Measurements from ENCODE around the gene DUSP18. TPM values are rescaled to one million over a fixed set of nuclear protein-coding genes. Genes with fewer than 3 reads are reported as not detected.
"Not testable (repeated sequence)": the region's sequence is repeated elsewhere in the genome, so short reads cannot be mapped to it uniquely, and the experiment has no call there.

Gene DUSP18
- total RNA-seq = 7.7 and 10.4 TPM in 2 replicates
- polyA plus RNA-seq = 7.9 and 11.2 TPM in 2 replicates

DNA sequence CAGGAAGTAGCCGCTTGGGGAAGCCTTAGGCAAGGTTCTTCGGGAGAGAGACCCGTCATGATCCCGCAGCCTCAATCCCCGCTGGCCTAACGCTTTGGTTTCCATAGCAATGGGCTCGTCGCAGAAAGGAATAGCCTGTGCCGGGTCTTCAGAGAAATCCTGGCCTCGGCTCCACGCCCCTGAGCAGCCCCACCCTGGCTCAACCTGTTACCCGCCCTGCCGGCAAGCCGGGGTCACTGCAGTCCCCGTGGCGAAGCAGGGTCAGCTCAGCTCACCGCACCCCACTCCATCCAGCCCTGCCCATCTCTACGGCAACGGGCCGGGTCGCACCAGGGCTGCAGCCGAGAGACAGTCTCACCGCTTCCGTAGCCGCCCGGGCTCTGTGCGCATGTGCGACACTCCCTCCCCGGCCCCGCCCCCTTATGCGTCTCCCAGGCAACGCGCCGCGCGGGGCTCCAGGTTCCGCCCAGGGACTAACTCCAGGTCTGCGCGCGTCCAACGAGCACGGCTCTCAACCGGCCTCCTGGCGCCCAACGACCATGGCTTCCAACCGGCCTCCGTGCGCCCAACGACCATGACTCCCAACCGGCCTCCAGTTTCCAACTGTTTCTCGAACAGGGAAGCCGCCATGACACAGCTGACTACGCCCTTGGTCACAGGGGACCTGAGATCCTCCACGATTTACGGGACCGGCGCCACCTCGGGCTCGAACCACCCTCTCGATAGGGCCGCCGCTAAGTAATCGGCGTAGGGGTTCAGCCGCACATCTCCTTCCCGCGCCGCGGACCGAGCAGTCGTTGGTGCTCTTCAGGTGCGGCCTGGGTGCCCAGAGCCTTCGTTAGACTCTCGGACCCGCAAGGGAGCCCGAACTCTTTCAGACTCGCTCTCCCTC is at the start of gene DUSP18:
DUSP18 (minus strand) TSS at position 382 of the 892 bp plus-strand sequence. CDS start 3,872 bp downstream, outside the sequence.
- peak; percentile 96 for DNase-seq (ENCODE audit: low spot score)
- Histone ChIP-seq H4K20me1 (ENCODE audit: insufficient read depth, poor library complexity, severe bottlenecking) (no peaks in the 10 kb centered on the region), H3K27me3 (peaks cover 7% of the 10 kb centered on the region), H3K79me2 (no peaks in the 10 kb centered on the region), H3K27ac (peak within 1 kb of the TSS; percentile 81), H3K9me3 (ENCODE audit: low read depth) (no peaks in the 10 kb centered on the region), H3K9me2 (replicated peaks; ENCODE audit: insufficient read depth) (no peaks in the 10 kb centered on the region), H3K4me1 (ENCODE audit: insufficient read depth) (no peaks in the 10 kb centered on the region), H3K36me3 (replicated peaks; ENCODE audit: insufficient read depth, low read depth) (no peaks in the 10 kb centered on the region), H2AFZ (peak within 1 kb of the TSS; percentile 93), H3K4me2 (peak within 1 kb of the TSS; percentile 86), H3K4me3 (peak within 1 kb of the TSS; percentile 66)
- WGBS (ENCODE audit: low lambda C conversion rate, missing lambda C conversion rate) = under 1% methylated on average over 60 of the region's 77 CpGs
- TF ChIP-seq EZH2 (IDR thresholded peaks at IDR 0.05; ENCODE audit: borderline replicate concordance) (no peak), EZH2phosphoT487 (IDR thresholded peaks at IDR 0.05; ENCODE audit: low read depth, severe bottlenecking, unreplicated experiment) (no peak)
- TF ChIP-seq, protein P1, sequence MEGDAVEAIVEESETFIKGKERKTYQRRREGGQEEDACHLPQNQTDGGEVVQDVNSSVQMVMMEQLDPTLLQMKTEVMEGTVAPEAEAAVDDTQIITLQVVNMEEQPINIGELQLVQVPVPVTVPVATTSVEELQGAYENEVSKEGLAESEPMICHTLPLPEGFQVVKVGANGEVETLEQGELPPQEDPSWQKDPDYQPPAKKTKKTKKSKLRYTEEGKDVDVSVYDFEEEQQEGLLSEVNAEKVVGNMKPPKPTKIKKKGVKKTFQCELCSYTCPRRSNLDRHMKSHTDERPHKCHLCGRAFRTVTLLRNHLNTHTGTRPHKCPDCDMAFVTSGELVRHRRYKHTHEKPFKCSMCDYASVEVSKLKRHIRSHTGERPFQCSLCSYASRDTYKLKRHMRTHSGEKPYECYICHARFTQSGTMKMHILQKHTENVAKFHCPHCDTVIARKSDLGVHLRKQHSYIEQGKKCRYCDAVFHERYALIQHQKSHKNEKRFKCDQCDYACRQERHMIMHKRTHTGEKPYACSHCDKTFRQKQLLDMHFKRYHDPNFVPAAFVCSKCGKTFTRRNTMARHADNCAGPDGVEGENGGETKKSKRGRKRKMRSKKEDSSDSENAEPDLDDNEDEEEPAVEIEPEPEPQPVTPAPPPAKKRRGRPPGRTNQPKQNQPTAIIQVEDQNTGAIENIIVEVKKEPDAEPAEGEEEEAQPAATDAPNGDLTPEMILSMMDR (IDR thresholded peaks at IDR 0.05; ENCODE audit: poor library complexity) = peak; percentile 30

DNA sequence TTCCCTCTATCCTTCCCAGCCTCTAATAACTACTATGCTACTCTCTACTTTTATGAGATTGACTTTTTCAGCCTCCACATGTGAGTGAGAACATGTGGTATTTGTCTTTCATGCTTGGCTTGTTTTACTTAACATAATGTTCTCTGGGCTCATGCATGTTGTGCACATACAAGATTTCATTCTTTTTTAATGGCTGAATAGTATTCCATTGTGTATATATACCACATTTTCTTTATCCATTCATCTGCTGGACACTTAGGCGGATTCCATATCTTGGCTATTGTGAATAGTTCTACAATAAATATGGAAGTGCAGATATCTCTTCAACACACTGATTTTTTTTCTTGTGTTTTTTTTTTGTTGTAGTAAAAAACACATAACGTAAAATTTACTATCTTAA is 46.4 kb upstream of the DUSP18 start:
- no peaks in the 10 kb centered on the region for H3K9me2 ChIP-seq (replicated peaks; ENCODE audit: insufficient read depth)
- no peak overlapping the region for H3K27ac ChIP-seq
- no peaks in the 10 kb centered on the region for H3K9me3 ChIP-seq (ENCODE audit: low read depth)
- no peak for DNase-seq (ENCODE audit: low spot score)
- H2AFZ ChIP-seq = no peak overlapping the region
- TF ChIP-seq EZH2phosphoT487 (IDR thresholded peaks at IDR 0.05; ENCODE audit: low read depth, severe bottlenecking, unreplicated experiment) (no peak), EZH2 (IDR thresholded peaks at IDR 0.05; ENCODE audit: borderline replicate concordance) (no peak)
- TF ChIP-seq, protein P1 (IDR thresholded peaks at IDR 0.05; ENCODE audit: poor library complexity) = no peak
- H4K20me1 ChIP-seq (ENCODE audit: insufficient read depth, poor library complexity, severe bottlenecking) = no peaks in the 10 kb centered on the region
- H3K27me3 ChIP-seq = no peaks in the 10 kb centered on the region
- H3K4me2 ChIP-seq = no peak overlapping the region
- no peaks in the 10 kb centered on the region for H3K79me2 ChIP-seq
- WGBS (ENCODE audit: low lambda C conversion rate, missing lambda C conversion rate) = 97% methylated on average over 2 of the region's 2 CpGs
- no peak overlapping the region for H3K4me3 ChIP-seq
- H3K4me1 ChIP-seq (ENCODE audit: insufficient read depth) = no peaks in the 10 kb centered on the region
- H3K36me3 ChIP-seq (replicated peaks; ENCODE audit: insufficient read depth, low read depth) = no peaks in the 10 kb centered on the region

- 83% methylated on average over 1 of the region's 1 CpG for whole genome bisulfite sequencing (ENCODE audit: low lambda C conversion rate, missing lambda C conversion rate)
- Histone ChIP-seq H3K9me2 (replicated peaks; ENCODE audit: insufficient read depth) (no peaks in the 10 kb centered on the region), H3K4me3 (no peak overlapping the region), H3K36me3 (replicated peaks; ENCODE audit: insufficient read depth, low read depth) (no peaks in the 10 kb centered on the region), H3K27ac (no peak overlapping the region), H3K4me2 (no peak overlapping the region), H3K79me2 (no peaks in the 10 kb centered on the region), H4K20me1 (ENCODE audit: insufficient read depth, poor library complexity, severe bottlenecking) (no peaks in the 10 kb centered on the region), H2AFZ (no peak overlapping the region), H3K9me3 (ENCODE audit: low read depth) (no peaks in the 10 kb centered on the region), H3K27me3 (no peaks in the 10 kb centered on the region), H3K4me1 (ENCODE audit: insufficient read depth) (no peaks in the 10 kb centered on the region)
- TF ChIP-seq EZH2 (IDR thresholded peaks at IDR 0.05; ENCODE audit: borderline replicate concordance) (no peak), EZH2phosphoT487 (IDR thresholded peaks at IDR 0.05; ENCODE audit: low read depth, severe bottlenecking, unreplicated experiment) (no peak)
- TF ChIP-seq, protein P1 (IDR thresholded peaks at IDR 0.05; ENCODE audit: poor library complexity) = no peak
- DNase-seq (ENCODE audit: low spot score) = no peak
These were observed 44.4 kb upstream of the DUSP18 start for GRCh38 chr22:30712094-30712493.

DNA sequence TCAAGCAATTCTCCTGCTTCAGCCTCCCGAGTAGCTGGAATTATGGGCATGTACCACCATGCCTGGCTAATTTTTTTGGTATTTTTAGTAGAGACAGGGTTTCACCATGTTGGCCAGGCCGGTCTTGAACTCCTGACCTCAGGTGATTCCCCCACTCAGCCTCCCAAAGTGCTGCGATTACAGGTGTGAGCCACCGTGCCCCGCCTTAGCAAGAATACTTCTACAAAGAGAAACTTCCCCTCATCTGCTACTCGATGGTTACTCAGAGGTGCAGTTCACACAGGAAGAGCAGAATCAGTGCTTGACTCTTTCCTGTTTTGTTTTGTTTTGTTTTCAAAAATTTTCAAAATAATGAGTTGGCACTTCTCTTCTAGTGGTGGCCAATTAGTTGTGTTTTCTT is 42.3 kb upstream of the DUSP18 start:
- not testable (repeated sequence) for H3K36me3 ChIP-seq (replicated peaks; ENCODE audit: insufficient read depth, low read depth); H3K79me2 ChIP-seq; H3K4me2 ChIP-seq; H4K20me1 ChIP-seq (ENCODE audit: insufficient read depth, poor library complexity, severe bottlenecking); H3K9me3 ChIP-seq (ENCODE audit: low read depth); H2AFZ ChIP-seq; H3K27me3 ChIP-seq; H3K27ac ChIP-seq; H3K4me1 ChIP-seq (ENCODE audit: insufficient read depth); H3K4me3 ChIP-seq; H3K9me2 ChIP-seq (replicated peaks; ENCODE audit: insufficient read depth); DNase-seq (ENCODE audit: low spot score)
- WGBS (ENCODE audit: low lambda C conversion rate, missing lambda C conversion rate) = 94% methylated on average over 6 of the region's 6 CpGs

Measured in hepatocyte (in vitro differentiated cells).